HG02678 (cell line): ENCODE data around the gene PTPN5.
"Not testable (repeated sequence)": the region's sequence is repeated elsewhere in the genome, so short reads cannot be mapped to it uniquely, and the experiment has no call there.

Experiments
- ATAC-seq: cut with Tn5 transposase; IDR thresholded peaks from one replicate; pipeline ENCODE4 v1.9.1; 2021; ENCODE audit warnings: mild to moderate bottlenecking, moderate library complexity; ENCODE audit not compliant: unreplicated experiment

PTPN5 gene

GRCh38 chr11:18692941-18693760 is 98.4 kb downstream of the PTPN5 start:
- no peak for ATAC-seq

GRCh38 chr11:18691467-18692140 is 100.0 kb downstream of the PTPN5 start:
- ATAC-seq: not testable (repeated sequence)

GRCh38 chr11:18684267-18684666 is 107.3 kb downstream of the PTPN5 start:
- ATAC-seq: no peak

- ATAC-seq: no peak
Observed at GRCh38 chr11:18682466-18682865, 109.1 kb downstream of the PTPN5 start.

- ATAC-seq: not testable (repeated sequence)
Observed at GRCh38 chr11:18681949-18682348, 109.6 kb downstream of the PTPN5 start.
